Urinary bladder (tissue), 4 donors: ENCODE measurements around the gene CCDC167. TPM values are rescaled to one million over a fixed set of nuclear protein-coding genes. Genes with fewer than 3 reads are reported as not detected.

Experiments used
- DNase-seq: peaks from one replicate; pipeline ENCODE4 v3.0.0-alpha.2; 2015; ENCODE audit errors: extremely low spot score
- H3K27ac ChIP-seq: one replicate; pipeline ENCODE4 v1.5.1; 2013; ENCODE audit warnings: low read depth, mild to moderate bottlenecking, moderate library complexity
- H3K36me3 ChIP-seq: one replicate; pipeline ENCODE4 v1.6.1; 2013; ENCODE audit warnings: mild to moderate bottlenecking, moderate library complexity; ENCODE audit not compliant: insufficient read depth
- H3K4me1 ChIP-seq: one replicate; pipeline ENCODE4 v1.6.1; 2013; ENCODE audit warnings: mild to moderate bottlenecking, moderate library complexity; ENCODE audit not compliant: insufficient read depth
- H3K4me3 ChIP-seq: one replicate; pipeline ENCODE4 v1.5.1; 2013; ENCODE audit warnings: low read depth, low read length
- WGBS: extraction: QIAGEN DNeasy Blood & Tissue Kit; methylation state at CpG from one replicate; pipeline ENCODE4 v1.1.7; 2013; 5-methylcytosine and 5-hydroxymethylcytosine counted together
- polyA plus RNA-seq: library from polyadenylated mRNA; stranded (reverse); fragments of 200-250 nt; gene quantifications from one replicate; pipeline ENCODE4 v1.2.3, GENCODE V29; 2013
- total RNA-seq: library from RNA; depleted of rRNA; stranded (reverse); fragments of >200 nt; gene quantifications from one replicate; pipeline ENCODE4 v1.2.3, GENCODE V29; 2014
- donor health status: healthy with polysubstance abuse.
- donor health status: healthy.

Gene CCDC167
- total and polyA plus RNA-seq, 2 donors, result 10.4 to 25.7 TPM

- H3K4me3 ChIP-seq, result peak overlapping the region; percentile 6
- no peaks in the 10 kb centered on the region for H3K4me1 ChIP-seq
- H3K27ac ChIP-seq, result no peak overlapping the region
- H3K36me3 ChIP-seq, result peaks cover 2% of the 10 kb centered on the region
- no peak for DNase-seq
- WGBS, result 54% methylated on average over 4 of the region's 4 CpGs
Measured at GRCh38 chr6:37442416-37443215, 57.1 kb downstream of the CCDC167 start.

GRCh38 chr6:37441651-37442050 is 58.0 kb downstream of the CCDC167 start:
- Histone ChIP-seq H3K4me3 (no peak overlapping the region), H3K36me3 (peaks cover 2% of the 10 kb centered on the region), H3K4me1 (no peaks in the 10 kb centered on the region), H3K27ac (no peak overlapping the region)
- WGBS, result 88% methylated on average over 6 of the region's 6 CpGs
- no peak for DNase-seq

DNA sequence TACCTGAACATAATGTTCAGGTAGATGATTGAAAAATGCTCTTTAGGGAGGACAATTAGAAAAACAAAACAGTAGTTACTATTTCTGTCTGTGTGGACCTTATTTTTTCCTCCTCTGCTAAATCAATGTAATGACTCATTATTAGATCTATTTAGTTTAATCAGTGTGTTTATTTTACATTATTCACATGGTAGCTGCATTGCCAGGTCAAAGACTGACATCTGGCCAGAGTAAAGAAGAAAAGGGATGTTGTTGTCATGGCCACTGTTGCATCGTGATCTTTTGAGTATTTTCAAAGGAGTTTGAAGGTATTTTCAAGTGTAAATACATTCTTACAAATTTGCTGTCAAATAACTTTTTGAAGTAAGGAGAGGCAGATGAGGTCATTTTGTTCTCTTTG is 60.8 kb downstream of the CCDC167 start:
- Histone ChIP-seq H3K36me3 (peaks cover 2% of the 10 kb centered on the region), H3K4me3 (no peak overlapping the region), H3K4me1 (no peaks in the 10 kb centered on the region), H3K27ac (no peak overlapping the region)
- 72% methylated on average over 1 of the region's 1 CpG for WGBS
- no peak for DNase-seq

DNA sequence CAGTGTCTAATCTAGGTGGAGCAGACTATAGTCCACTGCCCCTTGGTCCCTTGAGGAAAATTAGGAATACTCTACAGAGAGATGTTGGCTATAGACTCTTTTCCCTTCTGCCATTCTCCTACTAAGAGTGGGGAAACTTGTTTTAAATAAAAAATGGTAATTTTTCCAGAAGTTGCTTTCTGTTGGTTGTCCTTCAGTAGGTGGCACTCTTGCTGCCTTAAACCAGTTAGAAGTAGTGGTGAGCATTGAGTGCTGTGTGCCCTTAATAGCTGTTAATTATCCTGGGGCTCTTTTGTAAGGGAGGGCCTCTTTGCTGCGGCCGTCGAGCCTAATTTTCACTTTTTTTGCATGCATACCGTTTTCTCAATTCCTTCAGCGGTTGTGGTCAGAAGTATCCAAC is 63.9 kb downstream of the CCDC167 start:
- Histone ChIP-seq H3K27ac (no peak overlapping the region), H3K4me3 (no peak overlapping the region), H3K36me3 (peaks cover 2% of the 10 kb centered on the region), H3K4me1 (no peaks in the 10 kb centered on the region)
- no peak for DNase-seq
- 85% methylated on average over 5 of the region's 5 CpGs for WGBS

DNA sequence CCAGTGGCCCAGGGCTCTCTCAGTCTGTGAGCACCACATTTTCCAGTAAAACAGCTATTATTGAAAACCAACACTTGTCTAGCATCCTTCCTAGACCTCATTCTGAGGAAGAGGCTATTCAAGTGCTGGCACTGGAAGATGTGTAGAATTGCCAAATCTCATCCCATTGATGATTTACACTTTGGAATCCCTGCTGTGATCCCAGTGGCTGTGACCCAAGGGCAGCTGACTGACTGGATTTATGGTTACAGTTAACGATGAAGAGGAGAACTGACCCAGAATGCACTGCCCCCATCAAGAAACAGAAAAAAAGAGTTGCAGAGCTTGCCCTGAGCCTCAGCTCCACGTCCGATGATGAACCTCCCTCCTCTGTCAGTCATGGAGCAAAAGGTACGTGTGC is 64.3 kb downstream of the CCDC167 start:
- WGBS, result 64% methylated on average over 4 of the region's 4 CpGs
- Histone ChIP-seq H3K27ac (no peak overlapping the region), H3K4me3 (no peak overlapping the region), H3K4me1 (no peaks in the 10 kb centered on the region), H3K36me3 (peaks cover 2% of the 10 kb centered on the region)
- no peak for DNase-seq

DNA sequence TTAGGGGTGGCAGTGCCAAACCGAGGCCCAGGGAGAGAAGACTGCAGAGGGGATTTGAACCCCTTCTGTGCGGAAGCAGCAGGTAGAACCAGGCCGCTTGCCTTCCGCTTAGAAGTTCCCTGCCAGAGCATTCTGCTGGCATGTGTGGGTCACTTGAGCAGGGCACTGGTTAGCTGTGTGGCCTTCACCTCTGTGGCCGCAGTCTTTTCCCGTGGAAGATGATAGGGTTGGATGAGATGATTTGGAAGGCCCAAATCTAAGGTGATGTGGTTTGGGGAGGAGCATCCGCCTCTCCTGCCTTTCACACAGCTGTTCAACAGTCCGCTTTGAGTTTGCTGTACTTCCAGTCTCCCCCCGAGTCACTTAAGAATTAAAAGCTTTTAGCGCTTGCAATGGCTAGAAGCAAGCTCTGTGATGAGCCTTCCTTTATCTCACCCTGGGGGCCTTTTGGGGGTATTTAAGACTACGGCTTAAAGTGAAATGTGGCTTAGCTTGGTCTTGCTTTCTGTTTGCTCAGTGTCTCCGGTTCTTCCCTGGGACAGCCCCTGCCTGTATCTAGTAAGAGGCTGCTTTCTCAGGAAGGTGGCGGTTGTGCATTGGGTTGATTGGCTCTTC is 65.9 kb downstream of the CCDC167 start:
- no peak for DNase-seq
- WGBS, result 3% methylated on average over 13 of the region's 13 CpGs

More for the DNA sequence above, 65.9 kb downstream of the CCDC167 start:
- Histone ChIP-seq H3K4me3 (peak overlapping the region; percentile 88), H3K4me1 (no peaks in the 10 kb centered on the region), H3K27ac (peak overlapping the region; percentile 89), H3K36me3 (no peaks in the 10 kb centered on the region)

Other genes starting within 250 kb of the CCDC167 start
- gene TBC1D22B, start 242.1 kb downstream of the CCDC167 start, total RNA-seq, result 5.7 TPM
- gene TBC1D22B, start 242.1 kb downstream of the CCDC167 start, polyA plus RNA-seq, result 6.4 TPM
- 3.4 TPM for gene TMEM217, start 241.7 kb downstream of the CCDC167 start, total RNA-seq
- gene TMEM217, start 241.7 kb downstream of the CCDC167 start, polyA plus RNA-seq, result 0.24 TPM
- gene RNF8, start 145.9 kb downstream of the CCDC167 start, total RNA-seq, result 21.7 TPM
- 13.9 TPM for gene RNF8, start 145.9 kb downstream of the CCDC167 start, polyA plus RNA-seq
- 32.3 TPM for gene CMTR1, start 66.7 kb downstream of the CCDC167 start, total RNA-seq
- 26.0 TPM for gene CMTR1, start 66.7 kb downstream of the CCDC167 start, polyA plus RNA-seq
- gene MDGA1, start 198.0 kb upstream of the CCDC167 start, total RNA-seq, result 3.6 TPM
- 3.3 TPM for gene MDGA1, start 198.0 kb upstream of the CCDC167 start, polyA plus RNA-seq